ENCODE results near the gene MEG3.

DNA sequence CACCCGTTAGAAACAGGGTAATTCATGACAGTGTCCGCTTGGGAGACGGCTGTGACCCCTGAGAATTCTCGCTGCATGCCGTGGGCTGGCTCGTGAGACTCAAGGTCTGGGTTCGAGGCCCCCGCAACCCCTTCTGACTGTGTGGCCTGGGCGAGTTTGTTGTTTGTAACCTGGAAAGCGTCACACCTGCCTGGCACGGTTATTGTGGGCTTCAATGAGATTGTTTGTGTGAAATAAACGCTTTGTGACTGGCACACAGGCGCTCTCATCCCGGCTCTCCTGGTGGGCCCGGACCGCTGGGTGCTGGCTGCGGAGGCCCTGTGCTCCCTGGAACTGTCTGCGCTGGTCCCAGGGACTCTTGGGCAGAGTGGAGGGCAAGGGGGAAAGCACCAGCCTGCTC is 33.9 kb downstream of the MEG3 start:
- TF ChIP-seq POLR2A (IDR thresholded peaks at IDR 0.05) = no peak
- TF ChIP-seq, protein P1, sequence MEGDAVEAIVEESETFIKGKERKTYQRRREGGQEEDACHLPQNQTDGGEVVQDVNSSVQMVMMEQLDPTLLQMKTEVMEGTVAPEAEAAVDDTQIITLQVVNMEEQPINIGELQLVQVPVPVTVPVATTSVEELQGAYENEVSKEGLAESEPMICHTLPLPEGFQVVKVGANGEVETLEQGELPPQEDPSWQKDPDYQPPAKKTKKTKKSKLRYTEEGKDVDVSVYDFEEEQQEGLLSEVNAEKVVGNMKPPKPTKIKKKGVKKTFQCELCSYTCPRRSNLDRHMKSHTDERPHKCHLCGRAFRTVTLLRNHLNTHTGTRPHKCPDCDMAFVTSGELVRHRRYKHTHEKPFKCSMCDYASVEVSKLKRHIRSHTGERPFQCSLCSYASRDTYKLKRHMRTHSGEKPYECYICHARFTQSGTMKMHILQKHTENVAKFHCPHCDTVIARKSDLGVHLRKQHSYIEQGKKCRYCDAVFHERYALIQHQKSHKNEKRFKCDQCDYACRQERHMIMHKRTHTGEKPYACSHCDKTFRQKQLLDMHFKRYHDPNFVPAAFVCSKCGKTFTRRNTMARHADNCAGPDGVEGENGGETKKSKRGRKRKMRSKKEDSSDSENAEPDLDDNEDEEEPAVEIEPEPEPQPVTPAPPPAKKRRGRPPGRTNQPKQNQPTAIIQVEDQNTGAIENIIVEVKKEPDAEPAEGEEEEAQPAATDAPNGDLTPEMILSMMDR (IDR thresholded peaks at IDR 0.05) = no peak

All from adrenal gland (tissue), 5 donors.